SK-N-SH treated with all-trans-retinoic acid at 6 μM for 48 hours (cell line): Measurements from ENCODE around the gene ZNF850.

ENCODE experiments used
- CSDC2 ChIP-seq: fragments of 250-450 bp; sonication (Bioruptor Pico); IDR thresholded peaks from 2 replicates; pipeline ENCODE4 v1.5.0; 2020; ENCODE audit warnings: mild to moderate bottlenecking, moderate library complexity
- PATZ1 ChIP-seq: fragments of 250-450 bp; sonication (Bioruptor Pico); IDR thresholded peaks from 2 replicates; pipeline ENCODE4 v1.8.0; 2020; ENCODE audit warnings: mild to moderate bottlenecking, moderate library complexity, borderline replicate concordance
- ZFP30 ChIP-seq: fragments of 450-650 bp; formaldehyde crosslinking; IDR thresholded peaks from 2 replicates; pipeline ENCODE4 v1.5.0; 2022; ENCODE audit warnings: mild to moderate bottlenecking, moderate library complexity

- TF ChIP-seq PATZ1 (no peak), CSDC2 (CRISPR knock-in tag) (no peak), ZFP30 (CRISPR knock-in tag) (no peak)
These were observed 104.0 kb downstream of the ZNF850 start for GRCh38 chr19:36668646-36669045.
